Ishikawa (cell line): ENCODE measurements around the gene PDE3B.

ENCODE experiments used
- CEBPB ChIP-seq: IDR thresholded peaks from 2 replicates; pipeline ENCODE4 v1.6.1; 2012
- CREB1 ChIP-seq: IDR thresholded peaks from 2 replicates; pipeline ENCODE4 v1.6.1; 2012; ENCODE audit warnings: low read depth
- EGR1 ChIP-seq: IDR thresholded peaks from 2 replicates; pipeline ENCODE4 v1.6.1; 2012
- EP300 ChIP-seq: IDR thresholded peaks from 2 replicates; pipeline ENCODE4 v1.6.1; 2012; ENCODE audit warnings: borderline replicate concordance
- FOXM1 ChIP-seq: IDR thresholded peaks from 2 replicates; pipeline ENCODE4 v1.6.1; 2012; ENCODE audit warnings: low read depth, borderline replicate concordance
- NFIC ChIP-seq: IDR thresholded peaks from 2 replicates; pipeline ENCODE4 v1.6.1; 2012
- RAD21 ChIP-seq: IDR thresholded peaks from 2 replicates; pipeline ENCODE4 v1.6.1; 2012; ENCODE audit warnings: low read depth
- TAF1 ChIP-seq: IDR thresholded peaks from 2 replicates; pipeline ENCODE4 v1.6.1; 2012; ENCODE audit warnings: low read depth, mild to moderate bottlenecking
- TCF12 ChIP-seq: IDR thresholded peaks from 2 replicates; pipeline ENCODE4 v1.6.1; 2012; ENCODE audit warnings: low read depth
- TEAD4 ChIP-seq: IDR thresholded peaks from 2 replicates; pipeline ENCODE4 v1.6.1; 2012
- YY1 ChIP-seq: IDR thresholded peaks from 2 replicates; pipeline ENCODE4 v1.6.1; 2012; ENCODE audit warnings: low read depth
- ZBTB7A ChIP-seq: IDR thresholded peaks from 2 replicates; pipeline ENCODE4 v1.6.1; 2012; ENCODE audit warnings: low read depth
- TF ChIP-seq, protein P1 (sequence below): IDR thresholded peaks from 2 replicates; pipeline ENCODE4 v1.6.1; 2012; ENCODE audit warnings: low read depth, mild to moderate bottlenecking
- TF ChIP-seq, protein P2 (sequence below): IDR thresholded peaks from 2 replicates; pipeline ENCODE4 v1.6.1; 2012
- TF ChIP-seq, protein P3 (sequence below): IDR thresholded peaks from 2 replicates; pipeline ENCODE4 v1.6.1; 2012

The PDE3B gene

DNA sequence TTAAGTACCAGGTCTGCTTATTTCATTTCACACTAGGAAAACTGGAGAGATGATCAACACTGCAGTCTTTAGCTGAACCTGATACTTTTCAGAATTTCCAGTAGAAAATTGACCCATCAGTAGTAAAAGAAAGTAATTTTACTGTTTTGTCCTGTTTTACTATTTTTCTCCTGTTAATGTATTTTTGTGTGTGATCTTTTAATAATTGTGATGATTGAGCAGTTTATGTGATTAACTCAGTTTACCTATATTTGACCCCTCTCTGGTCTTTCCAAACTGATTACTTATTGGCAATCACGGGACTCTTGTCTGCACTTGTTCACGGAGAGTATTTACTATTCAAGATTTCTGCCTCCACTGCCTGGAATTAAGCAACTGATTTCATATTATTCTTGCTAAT is 249.0 kb downstream of the PDE3B start:
- no peak for TF ChIP-seq TAF1
- no peak for TF ChIP-seq EGR1
- TF ChIP-seq, protein P1, sequence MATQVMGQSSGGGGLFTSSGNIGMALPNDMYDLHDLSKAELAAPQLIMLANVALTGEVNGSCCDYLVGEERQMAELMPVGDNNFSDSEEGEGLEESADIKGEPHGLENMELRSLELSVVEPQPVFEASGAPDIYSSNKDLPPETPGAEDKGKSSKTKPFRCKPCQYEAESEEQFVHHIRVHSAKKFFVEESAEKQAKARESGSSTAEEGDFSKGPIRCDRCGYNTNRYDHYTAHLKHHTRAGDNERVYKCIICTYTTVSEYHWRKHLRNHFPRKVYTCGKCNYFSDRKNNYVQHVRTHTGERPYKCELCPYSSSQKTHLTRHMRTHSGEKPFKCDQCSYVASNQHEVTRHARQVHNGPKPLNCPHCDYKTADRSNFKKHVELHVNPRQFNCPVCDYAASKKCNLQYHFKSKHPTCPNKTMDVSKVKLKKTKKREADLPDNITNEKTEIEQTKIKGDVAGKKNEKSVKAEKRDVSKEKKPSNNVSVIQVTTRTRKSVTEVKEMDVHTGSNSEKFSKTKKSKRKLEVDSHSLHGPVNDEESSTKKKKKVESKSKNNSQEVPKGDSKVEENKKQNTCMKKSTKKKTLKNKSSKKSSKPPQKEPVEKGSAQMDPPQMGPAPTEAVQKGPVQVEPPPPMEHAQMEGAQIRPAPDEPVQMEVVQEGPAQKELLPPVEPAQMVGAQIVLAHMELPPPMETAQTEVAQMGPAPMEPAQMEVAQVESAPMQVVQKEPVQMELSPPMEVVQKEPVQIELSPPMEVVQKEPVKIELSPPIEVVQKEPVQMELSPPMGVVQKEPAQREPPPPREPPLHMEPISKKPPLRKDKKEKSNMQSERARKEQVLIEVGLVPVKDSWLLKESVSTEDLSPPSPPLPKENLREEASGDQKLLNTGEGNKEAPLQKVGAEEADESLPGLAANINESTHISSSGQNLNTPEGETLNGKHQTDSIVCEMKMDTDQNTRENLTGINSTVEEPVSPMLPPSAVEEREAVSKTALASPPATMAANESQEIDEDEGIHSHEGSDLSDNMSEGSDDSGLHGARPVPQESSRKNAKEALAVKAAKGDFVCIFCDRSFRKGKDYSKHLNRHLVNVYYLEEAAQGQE: no peak
- no peak for TF ChIP-seq NFIC
- no peak for TF ChIP-seq TEAD4
- no peak for TF ChIP-seq EP300
- TF ChIP-seq ZBTB7A: no peak
- no peak for TF ChIP-seq CEBPB
- TF ChIP-seq, protein P2, sequence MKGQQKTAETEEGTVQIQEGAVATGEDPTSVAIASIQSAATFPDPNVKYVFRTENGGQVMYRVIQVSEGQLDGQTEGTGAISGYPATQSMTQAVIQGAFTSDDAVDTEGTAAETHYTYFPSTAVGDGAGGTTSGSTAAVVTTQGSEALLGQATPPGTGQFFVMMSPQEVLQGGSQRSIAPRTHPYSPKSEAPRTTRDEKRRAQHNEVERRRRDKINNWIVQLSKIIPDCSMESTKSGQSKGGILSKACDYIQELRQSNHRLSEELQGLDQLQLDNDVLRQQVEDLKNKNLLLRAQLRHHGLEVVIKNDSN: no peak
- no peak for TF ChIP-seq YY1
- TF ChIP-seq, protein P3, sequence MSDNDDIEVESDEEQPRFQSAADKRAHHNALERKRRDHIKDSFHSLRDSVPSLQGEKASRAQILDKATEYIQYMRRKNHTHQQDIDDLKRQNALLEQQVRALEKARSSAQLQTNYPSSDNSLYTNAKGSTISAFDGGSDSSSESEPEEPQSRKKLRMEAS: no peak
- TF ChIP-seq RAD21: no peak
- TF ChIP-seq CREB1: no peak
- no peak for TF ChIP-seq TCF12
- no peak for TF ChIP-seq FOXM1

DNA sequence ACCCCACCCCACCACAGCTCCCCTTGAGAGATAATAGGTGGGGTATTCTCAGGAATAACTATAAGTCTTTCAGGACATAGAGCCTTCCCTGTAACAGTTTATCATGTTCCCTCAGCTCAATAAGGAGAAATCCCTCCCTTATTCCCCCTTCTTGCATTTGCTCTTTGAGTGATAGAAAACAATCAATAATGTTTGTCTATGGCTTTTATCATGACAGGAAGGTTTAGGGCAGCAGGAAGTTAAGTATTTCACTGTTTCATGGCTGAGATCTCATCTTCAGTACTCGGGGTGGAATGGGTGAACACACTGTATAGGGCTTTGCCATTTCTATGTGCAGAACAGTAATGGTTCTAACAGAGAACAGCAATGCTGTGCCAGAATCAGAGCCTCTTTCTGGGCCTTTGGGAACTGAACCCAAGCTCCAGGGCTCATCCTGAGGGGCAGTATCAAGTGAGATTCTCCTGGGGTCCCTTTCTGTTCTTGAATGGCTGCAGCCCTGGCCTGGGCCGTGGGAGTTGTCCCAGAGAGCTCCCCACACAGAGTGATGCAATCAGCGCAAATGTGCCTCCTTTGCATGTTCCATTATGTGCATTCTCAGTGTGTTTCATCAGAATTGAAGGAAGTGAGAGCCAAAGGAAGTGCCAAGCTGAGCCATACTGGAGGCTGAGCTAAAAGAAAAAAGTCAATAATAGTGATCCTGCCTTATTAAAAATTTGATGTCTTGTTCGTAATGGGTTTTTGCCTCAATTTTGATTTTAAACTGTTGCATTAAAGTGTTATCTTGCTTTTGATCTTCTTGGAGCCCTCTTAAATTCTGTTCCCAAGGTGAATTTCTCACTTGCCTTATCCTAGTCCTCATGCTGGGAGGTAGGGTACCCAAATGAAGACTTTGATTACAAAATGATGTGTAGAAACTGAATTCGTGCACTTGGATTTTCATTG is 251.3 kb downstream of the PDE3B start:
- no peak for TF ChIP-seq ZBTB7A
- no peak for TF ChIP-seq NFIC
- TF ChIP-seq, protein P3: no peak
- no peak for TF ChIP-seq YY1

DNA sequence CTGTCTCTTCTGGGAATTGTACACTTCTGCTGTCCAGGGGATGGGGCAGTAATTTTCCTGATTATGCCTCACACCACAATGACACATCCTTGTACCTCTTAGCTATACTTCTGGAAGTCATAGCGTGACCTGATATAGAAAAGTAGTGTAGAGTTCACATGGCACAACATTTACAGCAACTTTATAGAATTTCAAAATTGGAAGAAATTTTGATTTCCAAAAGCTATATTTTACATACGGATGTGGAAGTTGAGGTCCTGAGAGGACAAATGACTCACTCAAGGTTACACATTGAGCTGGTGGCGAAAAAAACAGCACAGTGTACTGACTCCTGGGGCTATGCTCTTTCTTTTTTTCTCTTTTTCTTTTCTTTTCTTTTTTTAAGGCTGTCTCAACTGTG is 254.8 kb downstream of the PDE3B start:
- no peak for TF ChIP-seq CREB1
- TF ChIP-seq NFIC: no peak
- TF ChIP-seq EGR1: no peak
- TF ChIP-seq, protein P2: no peak
- TF ChIP-seq ZBTB7A: no peak
- no peak for TF ChIP-seq TEAD4
- TF ChIP-seq, protein P1: no peak
- no peak for TF ChIP-seq CEBPB
- TF ChIP-seq EP300: no peak

DNA sequence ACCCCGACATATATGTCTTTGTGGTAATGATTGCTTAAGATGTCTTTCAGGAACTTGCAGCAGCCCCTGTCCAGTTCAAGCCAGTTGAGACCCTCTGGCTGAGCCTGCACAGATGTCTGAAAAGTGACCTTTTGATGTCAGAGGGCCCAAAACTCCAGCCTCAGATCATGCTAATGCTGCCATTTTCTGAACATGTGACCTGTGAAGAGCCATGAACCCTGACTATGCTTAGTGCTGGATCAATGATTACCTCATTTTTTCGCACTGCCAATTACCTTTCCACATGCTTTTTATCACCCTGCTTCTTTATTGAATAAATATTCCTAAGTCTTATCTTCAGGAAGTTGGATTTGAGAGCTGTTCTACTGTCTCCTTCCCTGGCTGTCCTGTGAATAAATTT is 255.3 kb downstream of the PDE3B start:
- TF ChIP-seq, protein P3: no peak
- TF ChIP-seq YY1 (no peak), CREB1 (no peak), EGR1 (no peak), FOXM1 (no peak), EP300 (no peak)
- TF ChIP-seq, protein P1: no peak
